ENCODE measurements around the gene RBMS2.

Gene RBMS2

DNA sequence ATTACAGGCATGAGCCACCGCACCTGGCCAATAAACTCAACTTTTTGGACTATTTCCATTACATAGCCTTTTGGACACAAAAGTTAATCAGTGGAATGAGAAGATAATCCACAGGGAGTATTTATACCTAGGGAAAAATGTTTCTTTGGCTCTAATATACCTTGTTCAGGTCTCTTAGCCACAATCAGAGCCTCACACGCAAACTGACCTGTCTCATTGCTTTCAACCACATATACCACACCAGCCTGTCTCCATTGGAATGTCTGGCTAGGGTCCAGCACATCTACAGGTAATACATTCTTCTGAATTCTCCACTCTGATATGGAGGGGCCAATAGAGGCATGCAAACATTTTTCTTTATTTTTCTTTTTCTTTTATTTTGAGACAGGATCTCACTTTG is 3.8 kb upstream of the RBMS2 start:
- no peak overlapping the region for H3K27ac ChIP-seq (ENCODE audit: low read length)
- H3K79me2 ChIP-seq (ENCODE audit: low read length), result 0 out of 2 replicates have a peak, but pooled peaks cover 8% of the 10 kb centered on the region
- no peaks in the 10 kb centered on the region for H4K20me1 ChIP-seq (ENCODE audit: insufficient read depth, low read length)
- H3K9ac ChIP-seq (ENCODE audit: low read length), result no peak overlapping the region
- TF ChIP-seq EZH2phosphoT487 (IDR thresholded peaks at IDR 0.05; ENCODE audit: low read depth), result no peak
- no peak for TF ChIP-seq CTCF (IDR thresholded peaks at IDR 0.05; ENCODE audit: low read depth, low read length)
- no peaks in the 10 kb centered on the region for H3K36me3 ChIP-seq (replicated peaks; ENCODE audit: low read depth, low read length)
- H2AFZ ChIP-seq (ENCODE audit: low read depth, low read length), result no peak overlapping the region
- H3K9me3 ChIP-seq (ENCODE audit: insufficient read depth, low read length), result no peaks in the 10 kb centered on the region
- peaks cover 23% of the 10 kb centered on the region for H3K4me1 ChIP-seq (ENCODE audit: low read length)
- H3K4me3 ChIP-seq (ENCODE audit: low read length), result no peak overlapping the region
- no peaks in the 10 kb centered on the region for H3K27me3 ChIP-seq (ENCODE audit: low read depth, low read length)
- no peak overlapping the region for H3K4me2 ChIP-seq (ENCODE audit: low read length)

GRCh38 chr12:56518570-56518969 is 3.0 kb upstream of the RBMS2 start:
- Histone ChIP-seq H3K4me1 (ENCODE audit: low read length) (peaks cover 25% of the 10 kb centered on the region), H3K79me2 (ENCODE audit: low read length) (0 out of 2 replicates have a peak, but pooled peaks cover 10% of the 10 kb centered on the region), H3K9ac (ENCODE audit: low read length) (no peak overlapping the region), H3K27ac (ENCODE audit: low read length) (no peak overlapping the region), H3K4me3 (ENCODE audit: low read length) (no peak overlapping the region), H3K4me2 (ENCODE audit: low read length) (peak overlapping the region; percentile 25), H4K20me1 (ENCODE audit: insufficient read depth, low read length) (no peaks in the 10 kb centered on the region), H3K36me3 (replicated peaks; ENCODE audit: low read depth, low read length) (no peaks in the 10 kb centered on the region), H3K27me3 (ENCODE audit: low read depth, low read length) (no peaks in the 10 kb centered on the region), H3K9me3 (ENCODE audit: insufficient read depth, low read length) (no peaks in the 10 kb centered on the region), H2AFZ (ENCODE audit: low read depth, low read length) (no peak overlapping the region)
- TF ChIP-seq EZH2phosphoT487 (IDR thresholded peaks at IDR 0.05; ENCODE audit: low read depth), result no peak
- TF ChIP-seq CTCF (IDR thresholded peaks at IDR 0.05; ENCODE audit: low read depth, low read length), result no peak

DNA sequence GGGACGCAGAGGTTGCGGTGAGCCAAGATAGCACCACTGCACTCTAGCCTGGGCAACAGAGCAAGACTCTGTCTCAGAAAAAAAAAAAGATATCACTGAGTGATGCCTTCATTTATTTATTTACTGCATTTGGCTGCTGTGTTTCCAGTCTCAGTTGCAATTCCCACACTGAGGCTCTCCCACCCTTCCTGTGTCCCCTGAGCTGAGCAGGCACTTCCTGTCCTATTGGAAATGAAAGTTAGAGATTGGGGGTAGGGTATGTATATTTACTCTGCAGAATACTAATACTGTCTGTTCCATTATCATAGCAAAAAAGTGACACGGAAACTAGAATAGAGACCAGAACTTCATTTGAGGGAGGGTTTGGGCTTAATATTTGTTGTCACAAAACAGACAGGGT is 1.6 kb upstream of the RBMS2 start:
- Histone ChIP-seq H3K36me3 (replicated peaks; ENCODE audit: low read depth, low read length) (no peaks in the 10 kb centered on the region), H3K4me1 (ENCODE audit: low read length) (peaks cover 25% of the 10 kb centered on the region), H3K27me3 (ENCODE audit: low read depth, low read length) (no peaks in the 10 kb centered on the region), H4K20me1 (ENCODE audit: insufficient read depth, low read length) (no peaks in the 10 kb centered on the region), H2AFZ (ENCODE audit: low read depth, low read length) (no peak overlapping the region), H3K4me2 (ENCODE audit: low read length) (no peak overlapping the region), H3K27ac (ENCODE audit: low read length) (no peak overlapping the region), H3K79me2 (ENCODE audit: low read length) (0 out of 2 replicates have a peak, but pooled peaks cover 10% of the 10 kb centered on the region), H3K9ac (ENCODE audit: low read length) (no peak overlapping the region), H3K9me3 (ENCODE audit: insufficient read depth, low read length) (no peaks in the 10 kb centered on the region), H3K4me3 (ENCODE audit: low read length) (no peak overlapping the region)
- TF ChIP-seq CTCF (IDR thresholded peaks at IDR 0.05; ENCODE audit: low read depth, low read length) (no peak), EZH2phosphoT487 (IDR thresholded peaks at IDR 0.05; ENCODE audit: low read depth) (no peak)

- Histone ChIP-seq H3K4me2 (ENCODE audit: low read length) (peak overlapping the region; percentile 95), H3K27me3 (ENCODE audit: low read depth, low read length) (no peaks in the 10 kb centered on the region), H3K4me3 (ENCODE audit: low read length) (no peak overlapping the region), H3K27ac (ENCODE audit: low read length) (no peak overlapping the region), H3K9ac (ENCODE audit: low read length) (no peak overlapping the region), H3K4me1 (ENCODE audit: low read length) (peaks cover 25% of the 10 kb centered on the region), H3K79me2 (ENCODE audit: low read length) (0 out of 2 replicates have a peak, but pooled peaks cover 10% of the 10 kb centered on the region), H4K20me1 (ENCODE audit: insufficient read depth, low read length) (no peaks in the 10 kb centered on the region), H2AFZ (ENCODE audit: low read depth, low read length) (no peak overlapping the region), H3K36me3 (replicated peaks; ENCODE audit: low read depth, low read length) (no peaks in the 10 kb centered on the region), H3K9me3 (ENCODE audit: insufficient read depth, low read length) (no peaks in the 10 kb centered on the region)
- TF ChIP-seq EZH2phosphoT487 (IDR thresholded peaks at IDR 0.05; ENCODE audit: low read depth), result no peak
- TF ChIP-seq CTCF (IDR thresholded peaks at IDR 0.05; ENCODE audit: low read depth, low read length), result no peak
These were observed 1.1 kb upstream of the RBMS2 start for GRCh38 chr12:56520506-56520905.

All from OCI-LY3 (cell line).